Breast epithelium (tissue), 3 donors: ENCODE results near the gene MRPL21.

Experiments used
- CTCF ChIP-seq, 3 donors: fragments of 450-650 bp; IDR thresholded peaks; one replicate each; pipeline ENCODE4 v1.5.1; 2016 to 2017; ENCODE audit warnings: antibody characterized with exemption in 3 of 3, mild to moderate bottlenecking in 3 of 3, moderate library complexity in 3 of 3
- POLR2AphosphoS5 ChIP-seq, 3 donors: sonication (generic); formaldehyde crosslinking; IDR thresholded peaks; one replicate each; pipeline ENCODE4 v1.6.1; 2017; ENCODE audit warnings: antibody characterized with exemption in 3 of 3

GRCh38 chr11:68928136-68928880 is 24.7 kb upstream of the MRPL21 start:
- TF ChIP-seq CTCF (IDR thresholded peaks at IDR 0.05): no peak
- no peak for TF ChIP-seq POLR2AphosphoS5 (IDR thresholded peaks at IDR 0.05)
